H1 (cell line): Measurements from ENCODE around the gene FADS3. TPM values are rescaled to one million over a fixed set of nuclear protein-coding genes. Genes with fewer than 3 reads are reported as not detected.

Experiments used
- CTCF ChIA-PET: fragments of 300-600 bp; sonication (Branson Sonifier 250); formaldehyde crosslinking; loops from one replicate; lab custom pipeline; 2021; ENCODE audit not compliant: partially characterized antibody; lab: Charles Lee
- POLR2A ChIA-PET: fragments of 300-600 bp; sonication (Branson Sonifier 250); formaldehyde crosslinking; loops from one replicate; lab custom pipeline; 2021; ENCODE audit warnings: inconsistent platforms; ENCODE audit not compliant: partially characterized antibody; lab: Charles Lee
- DNase-seq, 2 experiments: peaks; one replicate each; pipeline versions ENCODE4 v3.0.0 to v3.0.0-alpha.2; 2010 to 2022; ENCODE audit warnings: low spot score in 2 of 2, low read depth in 1 of 2, mixed read lengths in 1 of 2
- FAIRE-seq: peaks from 2 replicates; lab custom pipeline; 2011; peaks lifted over from hg19 to GRCh38; lab: Jason Lieb, UNC
- H2AFZ ChIP-seq: 2 replicates; pipeline ENCODE4 v1.8.1; 2012; ENCODE audit warnings: low read length, inconsistent platforms
- H2AK5ac ChIP-seq: 2 replicates; pipeline ENCODE4 v1.6.1; 2013; ENCODE audit warnings: low read depth, low read length
- H2BK120ac ChIP-seq: replicated peaks from 2 replicates; pipeline ENCODE3; 2013; ENCODE audit warnings: low read depth, low read length, inconsistent platforms
- H2BK12ac ChIP-seq: 2 replicates; pipeline ENCODE4 v1.6.1; 2013; ENCODE audit warnings: low read depth, low read length
- H2BK15ac ChIP-seq: 2 replicates; pipeline ENCODE4 v1.6.1; 2013; ENCODE audit warnings: low read length
- H2BK20ac ChIP-seq: 2 replicates; pipeline ENCODE4 v1.6.1; 2013; ENCODE audit warnings: low read length
- H2BK5ac ChIP-seq: 2 replicates; pipeline ENCODE4 v1.6.1; 2013; ENCODE audit warnings: low read depth, low read length
- H3K14ac ChIP-seq: 2 replicates; pipeline ENCODE4 v1.6.1; 2013; ENCODE audit warnings: inconsistent platforms; ENCODE audit not compliant: insufficient read length
- H3K18ac ChIP-seq: 2 replicates; pipeline ENCODE4 v1.6.1; 2013; ENCODE audit warnings: low read length; ENCODE audit errors: extremely low read depth
- H3K23ac ChIP-seq: 2 replicates; pipeline ENCODE4 v1.6.1; 2013; ENCODE audit warnings: inconsistent platforms; ENCODE audit not compliant: insufficient read length
- H3K23me2 ChIP-seq: 2 replicates; pipeline ENCODE4 v1.6.1; 2013; ENCODE audit warnings: low read depth, low read length
- H3K27ac ChIP-seq: 2 replicates; pipeline ENCODE4 v1.6.1; 2011; ENCODE audit warnings: low read depth, low read length, inconsistent platforms
- H3K27me3 ChIP-seq, 4 experiments: replicated peaks in 1 of 4; 1 replicate in 1 of 4; 2 replicates in 3 of 4; pipeline versions ENCODE4 v1.6.1 to v1.8.1; 2011 to 2013; ENCODE audit warnings: low read length in 3 of 4, mild to moderate bottlenecking in 3 of 4, inconsistent platforms in 2 of 4, mixed read lengths in 2 of 4, moderate library complexity in 1 of 4; ENCODE audit not compliant: control insufficient read depth in 3 of 4, insufficient read depth in 3 of 4; ENCODE audit errors: extremely low read depth in 1 of 4
- H3K36me3 ChIP-seq, 4 experiments: 2 replicates each; pipeline versions ENCODE4 v1.6.1 to v1.8.1; 2011 to 2013; ENCODE audit warnings: mild to moderate bottlenecking in 4 of 4, low read length in 3 of 4, moderate library complexity in 2 of 4, control low read depth in 1 of 4, inconsistent platforms in 1 of 4; ENCODE audit not compliant: insufficient read depth in 4 of 4, control insufficient read depth in 2 of 4
- H3K4ac ChIP-seq: replicated peaks from 2 replicates; pipeline ENCODE3; 2013; ENCODE audit warnings: low read length, low read depth, mixed read lengths, inconsistent platforms; ENCODE audit not compliant: insufficient read length
- H3K4me1 ChIP-seq, 4 experiments: replicated peaks in 1 of 4; 1 replicate in 1 of 4; 2 replicates in 3 of 4; pipeline versions ENCODE4 v1.6.1 to v1.8.1; 2011 to 2013; ENCODE audit warnings: low read length in 3 of 4, inconsistent platforms in 2 of 4, mixed read lengths in 1 of 4; ENCODE audit not compliant: insufficient read depth in 4 of 4, control insufficient read depth in 3 of 4
- H3K4me2 ChIP-seq, 2 experiments: 2 replicates each; pipeline versions ENCODE4 v1.6.1 to v1.8.1; 2011 to 2013; ENCODE audit warnings: low read depth in 2 of 2, low read length in 2 of 2, control low read depth in 1 of 2, inconsistent platforms in 1 of 2, mild to moderate bottlenecking in 1 of 2; ENCODE audit not compliant: insufficient read depth in 1 of 2
- H3K4me3 ChIP-seq, 4 experiments: fragments of 200-600, 300-600 bp in 1 of 4; sonication (generic), shearing (Covaris generic), sonication (Bioruptor Twin) in 1 of 4; 2 replicates each; pipeline versions ENCODE4 v1.5.1 to v1.8.1; 2011 to 2016; ENCODE audit warnings: low read length in 4 of 4, low read depth in 3 of 4, control low read depth in 2 of 4, inconsistent platforms in 2 of 4, mild to moderate bottlenecking in 2 of 4, mixed read lengths in 1 of 4, moderate library complexity in 1 of 4; ENCODE audit not compliant: insufficient read depth in 2 of 4; ENCODE audit errors: extremely low read depth in 1 of 4
- H3K56ac ChIP-seq: replicated peaks from 2 replicates; pipeline ENCODE3; 2013; ENCODE audit warnings: low read depth, mild to moderate bottlenecking, mixed read lengths, low read length, inconsistent platforms; ENCODE audit not compliant: insufficient read length
- H3K79me1 ChIP-seq: 2 replicates; pipeline ENCODE4 v1.6.1; 2013; ENCODE audit warnings: low read depth, low read length, control low read depth
- H3K79me2 ChIP-seq, 2 experiments: 2 replicates each; pipeline versions ENCODE4 v1.6.1 to v1.8.1; 2012 to 2013; ENCODE audit warnings: low read length in 2 of 2, mild to moderate bottlenecking in 2 of 2, inconsistent platforms in 1 of 2; ENCODE audit not compliant: insufficient read depth in 2 of 2, control insufficient read depth in 1 of 2
- H3K9ac ChIP-seq, 4 experiments: replicated peaks in 1 of 4; 1 replicate in 1 of 4; 2 replicates in 3 of 4; pipeline versions ENCODE4 v1.6.1 to v1.8.1; 2011 to 2013; ENCODE audit warnings: low read depth in 3 of 4, low read length in 3 of 4, control low read depth in 2 of 4, mild to moderate bottlenecking in 2 of 4, moderate library complexity in 2 of 4, inconsistent platforms in 1 of 4; ENCODE audit errors: extremely low read depth in 1 of 4
- H3K9me3 ChIP-seq, 2 experiments: 2 replicates each; pipeline versions ENCODE4 v1.6.1 to v1.8.1; 2012 to 2013; ENCODE audit warnings: mild to moderate bottlenecking in 2 of 2, moderate library complexity in 2 of 2, control low read depth in 1 of 2, inconsistent platforms in 1 of 2, low read depth in 1 of 2, low read length in 1 of 2, mixed read lengths in 1 of 2; ENCODE audit not compliant: insufficient read depth in 2 of 2
- H4K20me1 ChIP-seq, 2 experiments: replicated peaks in 1 of 2; 2 replicates each; pipeline versions ENCODE3 to v1.8.1; 2011 to 2013; ENCODE audit warnings: inconsistent platforms in 2 of 2, low read length in 2 of 2, mild to moderate bottlenecking in 1 of 2; ENCODE audit not compliant: insufficient read depth in 2 of 2, control insufficient read depth in 1 of 2
- H4K5ac ChIP-seq: 2 replicates; pipeline ENCODE4 v1.6.1; 2013; ENCODE audit warnings: low read length, low read depth, mixed read lengths, inconsistent platforms; ENCODE audit not compliant: insufficient read length
- H4K8ac ChIP-seq: 2 replicates; pipeline ENCODE4 v1.8.0; 2013; ENCODE audit warnings: mild to moderate bottlenecking, moderate library complexity, low read length, inconsistent platforms; ENCODE audit not compliant: insufficient read depth; ENCODE audit errors: extremely low read depth
- H4K91ac ChIP-seq: replicated peaks from 2 replicates; pipeline ENCODE3; 2013; ENCODE audit warnings: low read length, mixed read lengths, inconsistent platforms; ENCODE audit not compliant: insufficient read length
- CTBP2 ChIP-seq: IDR thresholded peaks from 2 replicates; pipeline ENCODE4 v1.7.0; 2011; ENCODE audit warnings: borderline replicate concordance, mild to moderate bottlenecking, moderate library complexity, mixed read lengths, low read length; ENCODE audit not compliant: insufficient read depth, insufficient read length
- GTF2F1 ChIP-seq: IDR thresholded peaks from 2 replicates; pipeline ENCODE4 v1.6.1; 2012; ENCODE audit warnings: low read depth, low read length, improper control_type of control experiment, borderline replicate concordance
- MAX ChIP-seq: IDR thresholded peaks from 2 replicates; pipeline ENCODE4 v1.6.1; 2012; ENCODE audit warnings: inconsistent platforms
- POLR2A ChIP-seq, 2 experiments: IDR thresholded peaks; 1 replicate in 1 of 2; 2 replicates in 1 of 2; pipeline ENCODE4 v1.6.1; 2011; ENCODE audit warnings: low read depth in 2 of 2, low read length in 2 of 2, mild to moderate bottlenecking in 2 of 2; ENCODE audit errors: control extremely low read depth in 1 of 2
- POLR2AphosphoS5 ChIP-seq: IDR thresholded peaks from 2 replicates; pipeline ENCODE4 v1.6.1; 2011; ENCODE audit warnings: low read depth, low read length
- WGBS, 2 experiments: shearing (Covaris generic) in 1 of 2; methylation state at CpG; one replicate each; pipeline versions ENCODE4 v1.1.6 to v1.1.7; 2013 to 2015; ENCODE audit warnings: low lambda C conversion rate in 2 of 2, mixed read lengths in 2 of 2, inconsistent platforms in 1 of 2, low coverage in 1 of 2, missing lambda C conversion rate in 1 of 2; ENCODE audit not compliant: insufficient replicate concordance in 2 of 2, insufficient coverage in 1 of 2, insufficient read length in 1 of 2; ENCODE audit errors: extremely low coverage in 1 of 2, missing lambda C conversion rate in 1 of 2; 5-methylcytosine and 5-hydroxymethylcytosine counted together
- polyA plus RNA-seq, 7 experiments: library from polyadenylated mRNA; depleted of rRNA in 3 of 7; stranded (reverse) in 5 of 7; unstranded in 2 of 7; fragments of >200 nt in 5 of 7; fragments of 200-250 nt in 2 of 7; gene quantifications; 1 replicate in 5 of 7; 2 replicates in 1 of 7; 4 replicates in 1 of 7; pipeline versions ENCODE4 v1.2.1 to v1.2.3, GENCODE V29; 2011 to 2013; ENCODE audit warnings: missing spikeins in 2 of 7, mixed read lengths in 2 of 7
- total RNA-seq: library from RNA; stranded (reverse); fragmentation: NEBNext Ultra II Directional; extraction: Animal tissue kit (Norgen Biotek cat#: 25700); gene quantifications from 2 replicates; pipeline ENCODE4 v1.2.1, GENCODE V29; 2021

FADS3 gene
- total and polyA plus RNA-seq, 2 of the 8 experiments (the other 6 are each of a cell fraction or from before 2014, with no cell fraction given) = 43.8 to 76.3 TPM

GRCh38 chr11:61828379-61828628 is 63.0 kb downstream of the FADS3 start:
- Histone ChIP-seq H2BK12ac (no peak overlapping the region; the same call in 1 of the 2 replicates), H2BK5ac (peak overlapping the region; percentile 71), H3K9ac (peak overlapping the region; percentile 82 to 88 (median 84)), H2BK20ac (no peak overlapping the region), H3K4ac (peak overlapping the region; percentile 86), H2AFZ (no peak overlapping the region), H3K27ac (peak overlapping the region; percentile 74), H3K14ac (no peak overlapping the region), H2AK5ac (0 out of 2 replicates have a peak overlapping the region, but pooled peaks have one; percentile 28), H4K8ac (peak overlapping the region; percentile 91), H3K23ac (no peak overlapping the region), H3K56ac (peak overlapping the region; percentile 98), H3K27me3 (no peaks in the 10 kb centered on the region), H3K9me3 (no peaks in the 10 kb centered on the region), H3K23me2 (peaks cover 14% of the 10 kb centered on the region), H3K36me3 (peaks cover under 1 to 4% (median 4%) of the 10 kb centered on the region in 4 experiments; a peak in 2 of 8 replicates), H3K4me3 (peak overlapping the region; percentile 77 to 96 (median 86)), H3K4me1 (peaks cover 9 to 34% (median 21%) of the 10 kb centered on the region in 4 experiments), H4K5ac (peak overlapping the region; percentile 19), H4K20me1 (peaks cover 10 to 29% of the 10 kb centered on the region in 2 experiments), H3K79me1 (peaks cover 15% of the 10 kb centered on the region), H4K91ac (peak overlapping the region; percentile 99), H3K4me2 (peak overlapping the region; percentile 96 to 98), H2BK120ac (peak overlapping the region; percentile 66), H3K79me2 (peaks cover 29 to 51% of the 10 kb centered on the region in 2 experiments), H2BK15ac (peak overlapping the region; percentile 90; the same call in 1 of the 2 replicates), H3K18ac (peak overlapping the region; percentile 100)
- POLR2A ChIA-PET = interaction anchor here (0.7 to 9.9 kb wide), 14 partner anchors 11 to 115 kb away, joined by 3 to 210 read pairs (median 7); partner anchors contain the start of genes FADS1, FEN1 and TMEM258
- FAIRE-seq (no peak), DNase-seq (no peak)
- 0 out of 2 replicates have a peak, but pooled peaks have one; percentile 30 for TF ChIP-seq MAX
- TF ChIP-seq POLR2AphosphoS5 = peak; percentile 69; the same call in 1 of the 2 replicates
- TF ChIP-seq POLR2A (IDR thresholded peaks at IDR 0.05; ENCODE audit: control extremely low read depth in 1 of 2, low read depth in 2 of 2, low read length in 2 of 2) = peak in 1 of 2 experiments; percentile 54; a peak in 1 of 3 replicates
- TF ChIP-seq CTBP2 = no peak
- no peak for TF ChIP-seq GTF2F1
- WGBS, 2 experiments = 3% methylated on average over 16 of the region's 16 CpGs; no CpG with 5 or more reads in 1 of the 2 experiments
- CTCF ChIA-PET = interaction anchor here (0.9 to 3.2 kb wide), 8 partner anchors 10 to 38 kb away, joined by 3 to 16 read pairs (median 4); partner anchors contain the start of gene FADS1
